HG02678 (cell line): ENCODE results near the gene RAPH1.
A peak's percentile ranks its signal among the peaks of the same experiment; 100 is the strongest.

Experiments
- ATAC-seq: cut with Tn5 transposase; IDR thresholded peaks from one replicate; pipeline ENCODE4 v1.9.1; 2021; ENCODE audit warnings: mild to moderate bottlenecking, moderate library complexity; ENCODE audit not compliant: unreplicated experiment

Gene RAPH1

GRCh38 chr2:203489531-203489930, 45.6 kb downstream of the RAPH1 start:
- no peak for ATAC-seq

- peak; percentile 76 for ATAC-seq
These were observed 50.6 kb downstream of the RAPH1 start for GRCh38 chr2:203484266-203485112.

- no peak for ATAC-seq
These were observed 54.5 kb downstream of the RAPH1 start for GRCh38 chr2:203480623-203481022.

- no peak for ATAC-seq
These were observed 58.2 kb downstream of the RAPH1 start for GRCh38 chr2:203476881-203477280.

GRCh38 chr2:203471323-203471722, 63.8 kb downstream of the RAPH1 start:
- no peak for ATAC-seq

GRCh38 chr2:203470371-203470770, 64.7 kb downstream of the RAPH1 start:
- no peak for ATAC-seq

GRCh38 chr2:203469546-203469945, 65.6 kb downstream of the RAPH1 start:
- ATAC-seq: no peak

- no peak for ATAC-seq
These were observed 71.8 kb downstream of the RAPH1 start for GRCh38 chr2:203463266-203463678.

- ATAC-seq: no peak
These were observed 72.8 kb downstream of the RAPH1 start for GRCh38 chr2:203462308-203462707.

- ATAC-seq: no peak
These were observed 73.4 kb downstream of the RAPH1 start for GRCh38 chr2:203461746-203462145.

- ATAC-seq: no peak
These were observed 79.9 kb downstream of the RAPH1 start for GRCh38 chr2:203455209-203455608.

- ATAC-seq: peak; percentile 48
These were observed 81.1 kb downstream of the RAPH1 start for GRCh38 chr2:203453858-203454451.

GRCh38 chr2:203451689-203452088, 83.4 kb downstream of the RAPH1 start:
- no peak for ATAC-seq

- ATAC-seq: no peak
These were observed 84.1 kb downstream of the RAPH1 start for GRCh38 chr2:203451011-203451410.

GRCh38 chr2:203450561-203450960, 84.5 kb downstream of the RAPH1 start:
- ATAC-seq: no peak

- ATAC-seq: no peak
These were observed 88.3 kb downstream of the RAPH1 start for GRCh38 chr2:203446780-203447179.

- no peak for ATAC-seq
These were observed 89.0 kb downstream of the RAPH1 start for GRCh38 chr2:203446071-203446481.

- no peak for ATAC-seq
These were observed 90.4 kb downstream of the RAPH1 start for GRCh38 chr2:203444738-203445137.

GRCh38 chr2:203442463-203442862, 92.6 kb downstream of the RAPH1 start:
- ATAC-seq: no peak

GRCh38 chr2:203441463-203441862, 93.6 kb downstream of the RAPH1 start:
- no peak for ATAC-seq

GRCh38 chr2:203440671-203441070, 94.4 kb downstream of the RAPH1 start:
- no peak for ATAC-seq

- no peak for ATAC-seq
These were observed 96.6 kb downstream of the RAPH1 start for GRCh38 chr2:203438528-203438927.
